ENCODE measurements around the gene RPS6KA5. TPM values are rescaled to one million over a fixed set of nuclear protein-coding genes. Genes with fewer than 3 reads are reported as not detected.
A peak's percentile ranks its signal among the peaks of the same experiment; 100 is the strongest.
"Not testable (repeated sequence)": the region's sequence is repeated elsewhere in the genome, so short reads cannot be mapped to it uniquely, and the experiment has no call there.

RPS6KA5 gene
- total and polyA plus RNA-seq, 9 of the 15 experiments (the other 6 are each of a cell fraction or from before 2014, with no cell fraction given): 0.88 to 7.7 (median 4.7) TPM

DNA sequence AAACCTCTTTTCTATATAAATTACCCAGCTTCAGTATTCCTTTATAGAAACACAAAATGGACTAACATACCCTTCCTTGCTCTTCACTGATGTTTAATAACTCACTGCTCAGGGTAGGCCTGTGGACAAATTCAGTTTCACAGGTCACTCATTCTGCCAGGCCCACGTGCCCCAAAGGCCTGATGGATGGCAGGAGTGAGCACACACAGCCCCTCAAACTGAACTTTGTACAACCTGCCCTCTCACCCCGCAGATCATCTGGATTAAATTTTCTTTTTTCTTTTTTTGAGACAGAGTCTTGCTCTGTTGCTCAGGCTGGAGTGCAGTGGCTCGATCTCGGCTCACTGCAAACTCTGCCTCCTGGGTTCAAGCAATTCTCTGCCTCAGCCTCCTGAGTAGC, 219.8 kb downstream of the RPS6KA5 start:
- H4K20me1 ChIP-seq (replicated peaks; ENCODE audit: control insufficient read depth, insufficient read depth, low read length); H3K9me3 ChIP-seq (replicated peaks; ENCODE audit: control insufficient read depth, insufficient read depth, low read depth, low read length); H3K4me1 ChIP-seq (replicated peaks in 1 of 2; ENCODE audit: control insufficient read depth in 2 of 2, insufficient read depth in 2 of 2, low read length in 2 of 2); H3K27ac ChIP-seq (ENCODE audit: extremely low read depth, low read depth, low read length); H3K27me3 ChIP-seq (ENCODE audit: control insufficient read depth in 2 of 2, insufficient read depth in 2 of 2, low read length in 2 of 2); H3K9ac ChIP-seq (ENCODE audit: insufficient read depth in 1 of 2, low read depth in 2 of 2, low read length in 2 of 2); ATAC-seq; H3K9me1 ChIP-seq (ENCODE audit: control insufficient read depth, insufficient read depth, low read length); H3K36me3 ChIP-seq (ENCODE audit: control insufficient read depth, insufficient read depth, low read length); H3K4me2 ChIP-seq (ENCODE audit: insufficient read depth, low read length); CTCF ChIA-PET (ENCODE audit: low intra/inter-chr PET ratio); intact Hi-C loops (cut with micrococcal nuclease); POLR2A ChIA-PET; DNase-seq (ENCODE audit: extremely low read depth in 1 of 4, low spot score in 3 of 4); H2AFZ ChIP-seq (ENCODE audit: low read depth, low read length); in situ Hi-C loops (cut with MboI); FAIRE-seq; H3K4me3 ChIP-seq; H3K79me2 ChIP-seq (ENCODE audit: control insufficient read depth, insufficient read depth, low read length); BruUV-seq (replicated peaks): not testable (repeated sequence)
- 0 out of 2 replicates have a peak, but pooled peaks have one; percentile 40 for TF ChIP-seq ZNF766 (CRISPR knock-in tag; conservative IDR thresholded peaks at IDR 0.05)
- WGBS (ENCODE audit: insufficient coverage, low coverage, missing lambda C conversion rate): 54% methylated on average over 3 of the region's 4 CpGs

DNA sequence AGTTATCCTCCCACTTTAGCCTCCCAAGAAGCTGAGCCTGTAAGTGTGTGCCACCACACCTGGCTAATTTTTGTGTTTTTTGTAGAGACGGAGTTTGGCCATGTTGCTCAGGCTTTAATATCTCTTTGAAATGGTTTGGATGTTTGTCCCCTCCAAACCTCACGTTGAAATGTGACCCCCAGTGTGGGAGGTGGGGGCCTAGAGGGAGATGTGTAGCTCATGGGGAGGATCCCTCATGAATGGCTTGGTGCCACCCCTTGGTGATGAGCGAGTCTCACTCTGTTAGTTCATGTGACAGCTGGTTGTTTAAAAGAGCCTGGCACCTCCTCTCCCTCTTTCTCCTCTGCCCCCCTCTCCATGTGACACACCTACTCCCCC, 220.6 kb downstream of the RPS6KA5 start:
- intact Hi-C loops (cut with micrococcal nuclease): no loop called here
- H3K36me3 ChIP-seq (ENCODE audit: control insufficient read depth, insufficient read depth, low read length): no peaks in the 10 kb centered on the region
- no peaks in the 10 kb centered on the region for H3K79me2 ChIP-seq (ENCODE audit: control insufficient read depth, insufficient read depth, low read length)
- H4K20me1 ChIP-seq (replicated peaks; ENCODE audit: control insufficient read depth, insufficient read depth, low read length): no peaks in the 10 kb centered on the region
- DNase-seq (ENCODE audit: extremely low read depth in 1 of 4, low spot score in 3 of 4): no peak
- H3K4me2 ChIP-seq (ENCODE audit: insufficient read depth, low read length): no peak overlapping the region
- in situ Hi-C loops (cut with MboI): no loop called here
- H2AFZ ChIP-seq (ENCODE audit: low read depth, low read length): no peak overlapping the region
- ATAC-seq: no peak
- no peak overlapping the region for H3K27ac ChIP-seq (ENCODE audit: extremely low read depth, low read depth, low read length)
- H3K9ac ChIP-seq (ENCODE audit: insufficient read depth in 1 of 2, low read depth in 2 of 2, low read length in 2 of 2): no peak overlapping the region
- no peak overlapping the region for H3K4me3 ChIP-seq
- no TSS peak for BruUV-seq (replicated peaks)
- 39% methylated on average over 3 of the region's 3 CpGs for WGBS (ENCODE audit: insufficient coverage, low coverage, missing lambda C conversion rate)
- H3K4me1 ChIP-seq (replicated peaks in 1 of 2; ENCODE audit: control insufficient read depth in 2 of 2, insufficient read depth in 2 of 2, low read length in 2 of 2): peaks cover 4 to 5% of the 10 kb centered on the region in 2 experiments; a peak in 3 of 5 replicates
- H3K9me3 ChIP-seq (replicated peaks; ENCODE audit: control insufficient read depth, insufficient read depth, low read depth, low read length): no peaks in the 10 kb centered on the region
- ChIA-PET POLR2A (no interaction called here), CTCF (ENCODE audit: low intra/inter-chr PET ratio) (no interaction called here)
- H3K27me3 ChIP-seq (ENCODE audit: control insufficient read depth in 2 of 2, insufficient read depth in 2 of 2, low read length in 2 of 2): no peaks in the 10 kb centered on the region
- H3K9me1 ChIP-seq (ENCODE audit: control insufficient read depth, insufficient read depth, low read length): no peaks in the 10 kb centered on the region
- FAIRE-seq: no peak
- TF ChIP-seq, protein P1, sequence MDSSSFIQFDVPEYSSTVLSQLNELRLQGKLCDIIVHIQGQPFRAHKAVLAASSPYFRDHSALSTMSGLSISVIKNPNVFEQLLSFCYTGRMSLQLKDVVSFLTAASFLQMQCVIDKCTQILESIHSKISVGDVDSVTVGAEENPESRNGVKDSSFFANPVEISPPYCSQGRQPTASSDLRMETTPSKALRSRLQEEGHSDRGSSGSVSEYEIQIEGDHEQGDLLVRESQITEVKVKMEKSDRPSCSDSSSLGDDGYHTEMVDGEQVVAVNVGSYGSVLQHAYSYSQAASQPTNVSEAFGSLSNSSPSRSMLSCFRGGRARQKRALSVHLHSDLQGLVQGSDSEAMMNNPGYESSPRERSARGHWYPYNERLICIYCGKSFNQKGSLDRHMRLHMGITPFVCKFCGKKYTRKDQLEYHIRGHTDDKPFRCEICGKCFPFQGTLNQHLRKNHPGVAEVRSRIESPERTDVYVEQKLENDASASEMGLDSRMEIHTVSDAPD (CRISPR knock-in tag; IDR thresholded peaks at IDR 0.05): no peak
- no peak for TF ChIP-seq ZNF354B (CRISPR knock-in tag; IDR thresholded peaks at IDR 0.05)
- no peak for TF ChIP-seq POLR2A (conservative IDR thresholded peaks at IDR 0.05)
- no peak for TF ChIP-seq RBFOX2 (IDR thresholded peaks at IDR 0.05; ENCODE audit: low read depth, low read length)
- TF ChIP-seq ZNF311 (CRISPR knock-in tag; IDR thresholded peaks at IDR 0.05): no peak
- TF ChIP-seq SRF (CRISPR knock-in tag; IDR thresholded peaks at IDR 0.05): no peak
- no peak for TF ChIP-seq SP2 (IDR thresholded peaks at IDR 0.05; ENCODE audit: extremely low read depth, low read depth, low read length, poor library complexity, severe bottlenecking)
- TF ChIP-seq, protein P2, sequence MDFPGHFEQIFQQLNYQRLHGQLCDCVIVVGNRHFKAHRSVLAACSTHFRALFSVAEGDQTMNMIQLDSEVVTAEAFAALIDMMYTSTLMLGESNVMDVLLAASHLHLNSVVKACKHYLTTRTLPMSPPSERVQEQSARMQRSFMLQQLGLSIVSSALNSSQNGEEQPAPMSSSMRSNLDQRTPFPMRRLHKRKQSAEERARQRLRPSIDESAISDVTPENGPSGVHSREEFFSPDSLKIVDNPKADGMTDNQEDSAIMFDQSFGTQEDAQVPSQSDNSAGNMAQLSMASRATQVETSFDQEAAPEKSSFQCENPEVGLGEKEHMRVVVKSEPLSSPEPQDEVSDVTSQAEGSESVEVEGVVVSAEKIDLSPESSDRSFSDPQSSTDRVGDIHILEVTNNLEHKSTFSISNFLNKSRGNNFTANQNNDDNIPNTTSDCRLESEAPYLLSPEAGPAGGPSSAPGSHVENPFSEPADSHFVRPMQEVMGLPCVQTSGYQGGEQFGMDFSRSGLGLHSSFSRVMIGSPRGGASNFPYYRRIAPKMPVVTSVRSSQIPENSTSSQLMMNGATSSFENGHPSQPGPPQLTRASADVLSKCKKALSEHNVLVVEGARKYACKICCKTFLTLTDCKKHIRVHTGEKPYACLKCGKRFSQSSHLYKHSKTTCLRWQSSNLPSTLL (IDR thresholded peaks at IDR 0.05): no peak
- no peak for TF ChIP-seq ESRRB (CRISPR knock-in tag; IDR thresholded peaks at IDR 0.05; ENCODE audit: borderline replicate concordance)
- no peak for TF ChIP-seq CREBBP (IDR thresholded peaks at IDR 0.05; ENCODE audit: low read depth, low read length)
- no peak for TF ChIP-seq ZNF184 (CRISPR knock-in tag; IDR thresholded peaks at IDR 0.05)
- no peak for TF ChIP-seq PHF20 (IDR thresholded peaks at IDR 0.05; ENCODE audit: partially characterized antibody)
- no peak for TF ChIP-seq HDAC3 (IDR thresholded peaks at IDR 0.05; ENCODE audit: borderline replicate concordance, partially characterized antibody)
- no peak for TF ChIP-seq C11orf30 (IDR thresholded peaks at IDR 0.05; ENCODE audit: low read depth)
